NOMO-1 treated with DMSO at 0.1 percent for 48 hours (cell line): ENCODE results near the gene LYPD5.
A peak's percentile ranks its signal among the peaks of the same experiment; 100 is the strongest.
"Not testable (repeated sequence)": the region's sequence is repeated elsewhere in the genome, so short reads cannot be mapped to it uniquely, and the experiment has no call there.

Experiments used
- DNase-seq: peaks from one replicate; lab custom pipeline; 2025; ENCODE audit not compliant: unreplicated experiment; lab: John Stamatoyannopoulos, UW

Gene LYPD5

GRCh38 chr19:43806848-43807247 is 4.6 kb upstream of the LYPD5 start:
- no peak for DNase-seq

- not testable (repeated sequence) for DNase-seq
Observed at GRCh38 chr19:43806401-43806800, 4.2 kb upstream of the LYPD5 start.

GRCh38 chr19:43804432-43804831 is 2.2 kb upstream of the LYPD5 start:
- no peak for DNase-seq

DNA sequence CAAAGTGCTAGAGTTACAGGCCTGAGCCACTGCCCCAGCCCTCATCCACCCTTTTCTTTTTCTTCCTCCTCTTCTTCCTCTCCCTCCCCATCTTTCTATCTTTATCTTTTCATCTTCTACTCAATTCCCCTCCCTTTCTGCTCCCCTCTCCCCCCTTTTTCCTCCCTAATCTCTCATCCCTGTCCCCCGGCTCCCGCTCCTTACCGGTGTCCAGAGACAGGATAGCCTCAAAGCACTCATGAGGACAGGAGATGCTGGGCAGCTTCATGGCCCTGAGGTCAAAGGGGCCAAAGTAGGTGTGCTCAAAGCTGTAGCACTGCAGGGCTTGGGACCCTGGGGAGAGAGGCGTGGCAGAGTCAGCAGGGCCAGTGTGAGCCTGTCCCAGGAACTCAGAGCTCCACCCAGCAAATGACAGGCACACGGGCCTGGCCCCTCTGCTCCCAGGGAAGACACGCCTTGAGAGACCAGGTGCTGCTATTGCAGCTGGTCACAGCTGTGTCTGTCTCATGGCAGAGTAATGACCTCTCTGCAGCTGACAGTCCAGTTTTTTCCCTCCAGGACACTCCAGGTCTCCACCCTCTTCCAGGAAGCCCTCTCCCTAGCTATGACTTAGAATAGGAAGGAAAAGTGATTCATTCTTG is 2.6 kb downstream of the LYPD5 start:
- no peak for DNase-seq

DNA sequence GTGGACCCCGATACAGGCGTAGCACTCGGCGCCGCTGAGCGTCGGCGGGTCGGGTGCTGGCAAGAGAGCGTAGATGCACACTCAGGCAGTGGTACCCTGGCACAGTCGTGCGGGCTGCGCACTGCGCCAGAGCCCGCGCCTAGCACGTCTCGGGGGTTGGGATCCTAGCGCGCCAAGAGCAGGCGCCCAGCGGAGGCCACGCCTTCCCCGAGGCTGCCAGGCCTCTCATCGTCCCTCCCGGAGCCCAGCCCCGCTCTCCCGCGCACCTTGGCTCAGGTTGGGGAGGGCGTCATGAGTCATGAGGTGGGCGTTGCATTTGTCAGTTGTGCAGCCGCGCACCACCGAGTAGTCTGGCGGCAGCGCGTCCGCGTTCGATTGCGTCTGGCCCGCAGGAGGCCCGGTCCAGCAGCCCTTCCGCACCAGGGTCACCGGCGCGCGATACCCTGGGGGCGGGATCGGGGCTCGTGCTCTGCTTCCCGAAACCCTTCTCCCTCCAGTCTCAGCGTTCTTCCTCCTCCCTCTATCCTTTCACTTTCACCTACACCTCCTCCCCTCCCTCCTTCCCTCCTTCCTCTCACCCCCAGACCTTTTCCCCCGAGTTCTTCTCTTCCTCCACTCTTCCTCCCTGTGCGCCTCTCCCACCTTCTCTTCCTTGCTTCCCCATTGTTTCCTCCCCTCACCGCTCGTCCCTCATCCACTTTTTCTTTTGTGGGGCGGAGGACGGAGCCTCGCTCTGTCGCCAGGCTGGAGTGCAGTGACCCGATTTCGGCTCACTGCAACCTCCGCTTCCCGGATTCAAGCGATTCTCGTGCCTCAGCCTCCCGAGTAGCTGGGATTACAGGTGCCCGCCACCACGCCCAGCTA is 3.5 kb downstream of the LYPD5 start:
- peak; percentile 11 for DNase-seq

DNA sequence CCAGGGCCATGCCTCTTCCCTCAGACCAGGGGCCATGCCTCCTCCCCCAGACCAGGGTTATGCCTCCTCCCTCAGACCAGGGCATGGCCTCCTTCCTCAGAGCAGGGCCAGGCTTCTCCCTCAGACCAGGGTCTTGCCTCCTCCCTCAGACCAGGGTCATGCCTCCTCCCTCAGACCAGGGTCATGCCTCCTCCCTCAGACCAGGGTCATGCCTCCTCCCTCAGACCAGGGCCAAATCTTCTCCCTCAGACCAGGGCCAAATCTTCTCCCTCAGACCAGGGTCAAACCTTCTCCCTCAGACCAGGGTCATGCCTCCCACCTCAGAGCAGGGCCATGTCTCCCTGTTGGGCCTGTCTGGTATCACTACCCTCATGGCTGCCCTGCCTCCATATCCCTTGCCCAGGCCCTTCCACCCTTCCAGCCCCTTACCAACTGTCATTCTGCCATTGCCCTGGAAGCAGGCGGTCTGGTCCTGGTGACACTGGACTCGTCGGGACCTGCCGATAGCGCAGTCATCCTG is 4.2 kb downstream of the LYPD5 start:
- no peak for DNase-seq

DNA sequence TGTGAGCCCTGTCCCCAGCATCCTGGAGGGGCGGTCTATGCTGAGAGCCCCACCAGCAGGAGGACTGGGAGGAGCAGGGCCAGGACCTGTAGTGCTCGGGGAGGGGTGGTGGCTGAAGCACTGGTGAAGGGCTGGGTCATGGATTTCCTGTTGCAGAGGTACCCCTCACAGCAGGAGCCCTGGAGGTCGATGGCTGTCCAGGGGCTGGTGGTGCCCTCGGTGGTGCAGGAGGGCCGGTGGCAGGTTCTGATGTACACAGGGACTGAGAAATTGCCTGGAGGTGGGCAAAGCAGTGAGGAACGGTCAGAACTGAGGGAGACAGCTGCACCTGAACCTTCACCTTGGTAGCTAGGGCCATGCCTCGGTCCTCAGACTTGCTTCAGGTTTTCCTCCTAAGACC is 4.7 kb downstream of the LYPD5 start:
- no peak for DNase-seq

DNA sequence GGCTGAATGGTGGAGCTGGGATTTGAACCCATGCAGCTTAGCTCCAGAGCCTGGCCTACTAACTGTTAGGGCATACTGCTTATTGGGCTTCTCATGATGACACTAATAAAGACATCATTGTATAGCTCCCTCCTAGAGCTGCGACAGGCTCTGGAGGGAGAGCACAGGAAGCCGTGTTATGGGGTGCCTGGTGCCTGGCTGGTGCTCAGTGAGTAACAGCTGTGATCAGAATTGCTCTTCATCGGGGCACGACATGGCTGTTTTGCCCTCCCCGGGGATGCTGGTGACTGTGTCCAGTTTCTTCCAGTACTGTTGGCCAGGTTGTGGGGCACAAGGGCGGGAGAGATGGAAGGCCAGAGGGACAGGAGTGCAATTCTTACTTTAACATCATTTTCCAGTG is 5.1 kb downstream of the LYPD5 start:
- no peak for DNase-seq

DNA sequence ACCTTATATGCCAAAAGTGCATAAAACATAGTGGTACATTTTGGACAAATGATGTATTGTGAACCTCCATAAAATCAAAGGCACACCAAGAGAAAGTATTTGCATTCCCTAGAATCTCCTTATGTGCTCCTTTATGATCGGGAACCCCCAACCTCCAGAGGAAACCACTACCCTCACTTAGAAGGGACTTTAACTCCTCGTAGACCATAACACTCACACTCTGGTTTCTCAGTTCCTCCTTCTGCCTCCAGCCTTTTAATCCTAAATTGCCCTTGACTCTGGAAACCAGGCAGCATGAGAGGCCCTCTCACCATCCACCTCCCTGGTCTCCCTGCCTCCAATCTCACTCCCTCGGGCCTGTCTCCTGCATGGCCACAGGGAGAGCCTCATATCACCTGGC is 11.7 kb downstream of the LYPD5 start:
- DNase-seq = peak; percentile 27

DNA sequence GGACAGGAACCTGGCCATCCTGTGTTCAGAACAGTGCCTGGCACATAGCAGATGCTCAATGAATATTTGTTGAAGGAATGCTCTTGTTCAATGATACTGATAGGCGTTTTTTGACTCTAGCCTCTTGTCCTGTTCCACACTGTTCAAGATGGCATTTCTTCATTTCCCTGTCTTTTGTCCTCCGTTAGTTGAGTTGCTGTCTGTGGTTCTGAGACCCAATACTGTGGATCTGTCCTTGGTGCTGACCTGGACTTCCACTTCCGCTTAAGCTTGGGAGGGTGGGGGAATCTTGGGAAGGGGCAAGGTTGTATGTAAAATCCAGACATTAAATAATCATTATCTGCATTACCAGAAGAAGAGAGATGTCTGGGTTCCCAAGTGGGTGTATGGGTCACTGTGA is 13.2 kb downstream of the LYPD5 start:
- peak; percentile 58 for DNase-seq

GRCh38 chr19:43786665-43787064 is 15.6 kb downstream of the LYPD5 start:
- no peak for DNase-seq

GRCh38 chr19:43784981-43785808 is 17.1 kb downstream of the LYPD5 start:
- peak; percentile 71 for DNase-seq

GRCh38 chr19:43784241-43784980 is 17.8 kb downstream of the LYPD5 start:
- peak; percentile 46 for DNase-seq

- DNase-seq = no peak
Observed at GRCh38 chr19:43783636-43784035, 18.6 kb downstream of the LYPD5 start.

DNA sequence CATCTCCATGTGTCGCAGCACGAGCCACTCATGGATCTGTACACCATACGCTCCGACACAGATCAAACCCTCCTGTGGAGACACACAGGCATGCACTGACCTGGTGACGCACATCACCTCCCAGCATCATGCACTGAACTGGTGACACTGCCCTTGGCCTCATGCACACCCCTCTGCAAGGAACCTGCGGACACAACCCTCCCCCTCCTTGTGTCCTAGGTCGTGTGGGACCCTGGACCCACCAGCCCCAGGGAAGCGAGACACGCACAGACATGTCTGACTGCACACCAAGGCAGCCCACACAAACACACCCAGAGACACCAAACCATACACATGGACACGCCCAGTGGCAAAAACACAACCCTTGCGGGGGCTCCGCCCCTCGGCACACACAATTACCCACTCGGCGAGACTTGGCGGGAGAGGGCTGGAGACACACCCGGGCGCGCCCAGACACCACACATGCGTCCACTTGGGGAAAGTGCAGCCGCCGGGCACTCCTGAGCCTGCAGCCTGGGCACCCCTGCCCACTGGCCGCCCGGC is 19.5 kb downstream of the LYPD5 start:
- DNase-seq = no peak

DNA sequence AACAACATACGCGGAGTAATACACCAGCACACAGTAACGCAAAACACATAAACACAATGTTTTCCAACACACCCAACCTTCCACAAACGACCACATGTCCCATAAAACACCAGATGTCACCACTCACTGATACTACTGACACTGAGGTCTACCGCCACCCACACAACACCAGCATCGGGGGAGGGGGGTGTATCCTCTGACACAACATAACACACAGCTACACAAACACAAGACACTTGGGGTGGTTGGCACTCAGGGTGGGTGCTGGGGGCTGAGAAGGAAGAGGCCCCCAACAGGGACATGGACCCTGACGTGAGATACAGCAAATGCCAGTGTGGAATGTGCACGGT is 20.0 kb downstream of the LYPD5 start:
- DNase-seq = no peak

GRCh38 chr19:43781630-43782310 is 20.5 kb downstream of the LYPD5 start:
- DNase-seq = no peak

GRCh38 chr19:43780706-43781525 is 21.3 kb downstream of the LYPD5 start, which contains the start of gene KCNN4:
TSS of gene KCNN4 (minus strand) at chr19:43780973. CDS start at chr19:43780861, 112 bp downstream.
- DNase-seq = peak; percentile 51

GRCh38 chr19:43779820-43780219 is 22.4 kb downstream of the LYPD5 start:
- DNase-seq = peak; percentile 50
